ENCODE measurements around the gene C7orf33. TPM values are rescaled to one million over a fixed set of nuclear protein-coding genes. Genes with fewer than 3 reads are reported as not detected.

Gene C7orf33
- total RNA-seq (2014; rRNA removed; shearing (Covaris generic)): not detected in 2 replicates
- polyA plus RNA-seq (2016; fragmentation: Nextera tagmentation; extraction: Ambion mirVana): not detected in 2 replicates
- long read RNA-seq: 0 reads

- peaks cover 44% of the 10 kb centered on the region for H3K4me1 Mint-ChIP-seq
- no peaks in the 10 kb centered on the region for H3K27me3 ChIP-seq (ENCODE audit: insufficient read depth)
- H3K27ac Mint-ChIP-seq: peak within 1 kb of the TSS; percentile 17; the same call in 1 of the 2 replicates
- no peaks in the 10 kb centered on the region for H3K9me2 ChIP-seq (ENCODE audit: insufficient read depth)
- H3K27me3 Mint-ChIP-seq (ENCODE audit: insufficient read depth, low read depth, poor library complexity): peaks cover 3% of the 10 kb centered on the region
- no peaks in the 10 kb centered on the region for H3K36me3 ChIP-seq (ENCODE audit: insufficient read depth)
- ATAC-seq: no peak
- no peaks in the 10 kb centered on the region for H3K36me3 Mint-ChIP-seq (ENCODE audit: low read depth)
- no peaks in the 10 kb centered on the region for H4K20me1 ChIP-seq (replicated peaks; ENCODE audit: insufficient read depth)
- no peak for DNase-seq (ENCODE audit: low spot score)
- TF ChIP-seq CTCF (conservative IDR thresholded peaks at IDR 0.05; ENCODE audit: low read depth in 2 of 2): no peak
- no peaks in the 10 kb centered on the region for H3K9me3 Mint-ChIP-seq
- peak within 1 kb of the TSS; percentile 56 for H2AFZ ChIP-seq
- no peaks in the 10 kb centered on the region for H3K79me2 ChIP-seq (replicated peaks; ENCODE audit: insufficient read depth)
- H3K4me3 ChIP-seq: no peak within 1 kb of the TSS
- no peak within 1 kb of the TSS for H3K27ac ChIP-seq (ENCODE audit: low read depth)
- no peak within 1 kb of the TSS; the same call in 2 of the 3 replicates for H3K4me3 Mint-ChIP-seq
- H3K4me2 ChIP-seq: peak within 1 kb of the TSS; percentile 44
- H3F3A ChIP-seq (replicated peaks; ENCODE audit: low read depth): no peaks in the 10 kb centered on the region
- H3K4me1 ChIP-seq (ENCODE audit: insufficient read depth): peaks cover 25% of the 10 kb centered on the region
Measured at GRCh38 chr7:148590471-148590870, at the start of gene C7orf33. C7orf33 (plus strand) TSS chr7:148590766; CDS start chr7:148590926, 160 bp downstream.

DNA sequence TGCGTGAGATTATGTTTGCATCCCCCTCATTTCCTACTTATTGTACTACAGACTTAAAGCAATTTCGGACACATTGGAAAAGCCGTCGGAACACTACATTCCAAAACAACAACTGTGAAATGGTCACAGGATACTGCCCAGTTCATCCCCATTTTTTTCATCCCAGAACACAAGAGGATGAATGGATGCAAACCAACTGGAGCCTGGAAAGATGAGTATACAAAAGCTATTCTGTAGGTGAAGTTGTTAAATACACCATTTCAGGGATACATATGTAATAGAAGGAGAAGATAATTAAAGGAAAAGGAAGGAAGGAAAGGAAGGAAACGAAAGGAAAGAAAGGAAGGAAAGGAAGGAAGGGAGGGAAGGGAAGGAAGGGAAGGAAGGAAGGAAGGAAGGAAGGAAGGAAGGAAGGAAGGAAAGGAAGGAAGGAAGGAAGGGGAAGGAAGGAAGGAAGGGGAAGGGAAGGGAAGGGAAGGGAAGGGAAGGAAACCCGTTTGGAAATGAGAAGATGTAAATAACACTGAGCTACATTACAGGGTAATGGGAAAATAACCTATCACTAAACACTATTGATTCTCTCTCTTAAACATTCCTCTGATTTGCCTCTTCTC lies 48.6 kb upstream of the C7orf33 start:
- H3K9me3 Mint-ChIP-seq: no peaks in the 10 kb centered on the region
- no peaks in the 10 kb centered on the region for H3K4me1 Mint-ChIP-seq
- Histone ChIP-seq H3K9me2 (ENCODE audit: insufficient read depth) (peaks cover 3% of the 10 kb centered on the region; the same call in 1 of the 2 replicates), H4K20me1 (replicated peaks; ENCODE audit: insufficient read depth) (no peaks in the 10 kb centered on the region), H3K27me3 (ENCODE audit: insufficient read depth) (no peaks in the 10 kb centered on the region), H3K4me2 (no peak overlapping the region), H3K36me3 (ENCODE audit: insufficient read depth) (no peaks in the 10 kb centered on the region), H3K4me1 (ENCODE audit: insufficient read depth) (no peaks in the 10 kb centered on the region), H3K27ac (ENCODE audit: low read depth) (no peak overlapping the region), H3K4me3 (no peak overlapping the region), H3K79me2 (replicated peaks; ENCODE audit: insufficient read depth) (no peaks in the 10 kb centered on the region), H3F3A (replicated peaks; ENCODE audit: low read depth) (no peaks in the 10 kb centered on the region), H2AFZ (no peak overlapping the region)
- H3K27me3 Mint-ChIP-seq (ENCODE audit: insufficient read depth, low read depth, poor library complexity): no peaks in the 10 kb centered on the region
- ATAC-seq (no peak), DNase-seq (ENCODE audit: low spot score) (no peak)
- no peak overlapping the region for H3K27ac Mint-ChIP-seq
- H3K4me3 Mint-ChIP-seq: no peak overlapping the region
- no peaks in the 10 kb centered on the region for H3K36me3 Mint-ChIP-seq (ENCODE audit: low read depth)
- TF ChIP-seq POLR2AphosphoS5 (IDR thresholded peaks at IDR 0.05; ENCODE audit: low read depth) (no peak), CTCF (conservative IDR thresholded peaks at IDR 0.05; ENCODE audit: low read depth in 2 of 2) (no peak), CREB1 (CRISPR knock-in tag; IDR thresholded peaks at IDR 0.05; ENCODE audit: low read depth) (no peak), JUNB (IDR thresholded peaks at IDR 0.05; ENCODE audit: unreplicated experiment) (no peak), ZNF462 (CRISPR knock-in tag; IDR thresholded peaks at IDR 0.05) (no peak)
- TF ChIP-seq, protein P1, sequence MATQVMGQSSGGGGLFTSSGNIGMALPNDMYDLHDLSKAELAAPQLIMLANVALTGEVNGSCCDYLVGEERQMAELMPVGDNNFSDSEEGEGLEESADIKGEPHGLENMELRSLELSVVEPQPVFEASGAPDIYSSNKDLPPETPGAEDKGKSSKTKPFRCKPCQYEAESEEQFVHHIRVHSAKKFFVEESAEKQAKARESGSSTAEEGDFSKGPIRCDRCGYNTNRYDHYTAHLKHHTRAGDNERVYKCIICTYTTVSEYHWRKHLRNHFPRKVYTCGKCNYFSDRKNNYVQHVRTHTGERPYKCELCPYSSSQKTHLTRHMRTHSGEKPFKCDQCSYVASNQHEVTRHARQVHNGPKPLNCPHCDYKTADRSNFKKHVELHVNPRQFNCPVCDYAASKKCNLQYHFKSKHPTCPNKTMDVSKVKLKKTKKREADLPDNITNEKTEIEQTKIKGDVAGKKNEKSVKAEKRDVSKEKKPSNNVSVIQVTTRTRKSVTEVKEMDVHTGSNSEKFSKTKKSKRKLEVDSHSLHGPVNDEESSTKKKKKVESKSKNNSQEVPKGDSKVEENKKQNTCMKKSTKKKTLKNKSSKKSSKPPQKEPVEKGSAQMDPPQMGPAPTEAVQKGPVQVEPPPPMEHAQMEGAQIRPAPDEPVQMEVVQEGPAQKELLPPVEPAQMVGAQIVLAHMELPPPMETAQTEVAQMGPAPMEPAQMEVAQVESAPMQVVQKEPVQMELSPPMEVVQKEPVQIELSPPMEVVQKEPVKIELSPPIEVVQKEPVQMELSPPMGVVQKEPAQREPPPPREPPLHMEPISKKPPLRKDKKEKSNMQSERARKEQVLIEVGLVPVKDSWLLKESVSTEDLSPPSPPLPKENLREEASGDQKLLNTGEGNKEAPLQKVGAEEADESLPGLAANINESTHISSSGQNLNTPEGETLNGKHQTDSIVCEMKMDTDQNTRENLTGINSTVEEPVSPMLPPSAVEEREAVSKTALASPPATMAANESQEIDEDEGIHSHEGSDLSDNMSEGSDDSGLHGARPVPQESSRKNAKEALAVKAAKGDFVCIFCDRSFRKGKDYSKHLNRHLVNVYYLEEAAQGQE (IDR thresholded peaks at IDR 0.05; ENCODE audit: unreplicated experiment): no peak
